ENCODE data around the gene CPA3. TPM values are rescaled to one million over a fixed set of nuclear protein-coding genes. Genes with fewer than 3 reads are reported as not detected.

CPA3 gene
- total and polyA plus RNA-seq, 9 donors = 0.89 to 22.2 (median 3.1) TPM; not detected in 3

GRCh38 chr3:148840451-148840850 lies 24.6 kb upstream of the CPA3 start:
- intact Hi-C loops (cut with DNase I) = no loop called here
- no peak overlapping the region for H3K27ac ChIP-seq
- H3K27me3 ChIP-seq = no peaks in the 10 kb centered on the region
- WGBS, 3 donors = 47 to 60% (median 48%) methylated on average over 4 of the region's 4 CpGs
- no peak for DNase-seq
- no peaks in the 10 kb centered on the region for H3K4me1 ChIP-seq (ENCODE audit: insufficient read depth)
- H3K4me3 ChIP-seq = no peak overlapping the region
- no peaks in the 10 kb centered on the region for H3K9me3 ChIP-seq
- no peak for TF ChIP-seq EP300 (IDR thresholded peaks at IDR 0.05)
- TF ChIP-seq CTCF (IDR thresholded peaks at IDR 0.05) = no peak
- TF ChIP-seq POLR2A (IDR thresholded peaks at IDR 0.05) = no peak
- no peaks in the 10 kb centered on the region for H3K36me3 ChIP-seq

- no peak for DNase-seq
These were observed 19.2 kb upstream of the CPA3 start for GRCh38 chr3:148845756-148846395.

GRCh38 chr3:148847351-148847750 lies 17.7 kb upstream of the CPA3 start:
- no peak for DNase-seq
- intact Hi-C loops (cut with DNase I) = no loop called here

More at GRCh38 chr3:148845756-148846395, 19.2 kb upstream of the CPA3 start:
- H3K36me3 ChIP-seq = no peaks in the 10 kb centered on the region
- no peaks in the 10 kb centered on the region for H3K27me3 ChIP-seq
- no peak overlapping the region for H3K4me3 ChIP-seq
- no peaks in the 10 kb centered on the region for H3K9me3 ChIP-seq
- no peak for TF ChIP-seq EP300 (IDR thresholded peaks at IDR 0.05)
- TF ChIP-seq CTCF (IDR thresholded peaks at IDR 0.05) = no peak
- TF ChIP-seq POLR2A (IDR thresholded peaks at IDR 0.05) = no peak
- no peaks in the 10 kb centered on the region for H3K4me1 ChIP-seq (ENCODE audit: insufficient read depth)
- intact Hi-C loops (cut with DNase I) = no loop called here
- H3K27ac ChIP-seq = no peak overlapping the region
- WGBS, 3 donors = 88 to 95% (median 92%) methylated on average over 2 of the region's 2 CpGs

GRCh38 chr3:148848410-148848809 lies 16.7 kb upstream of the CPA3 start:
- intact Hi-C loops (cut with DNase I) = no loop called here
- no peak overlapping the region for H3K4me3 ChIP-seq
- no peaks in the 10 kb centered on the region for H3K9me3 ChIP-seq
- H3K27me3 ChIP-seq = no peaks in the 10 kb centered on the region
- no peak for DNase-seq
- no peaks in the 10 kb centered on the region for H3K36me3 ChIP-seq
- H3K4me1 ChIP-seq (ENCODE audit: insufficient read depth) = peaks cover 2% of the 10 kb centered on the region
- 84 to 97% (median 92%) methylated on average over 1 of the region's 1 CpG for WGBS, 3 donors
- no peak overlapping the region for H3K27ac ChIP-seq
- no peak for TF ChIP-seq POLR2A (IDR thresholded peaks at IDR 0.05)
- TF ChIP-seq EP300 (IDR thresholded peaks at IDR 0.05) = no peak
- no peak for TF ChIP-seq CTCF (IDR thresholded peaks at IDR 0.05)

More at GRCh38 chr3:148847351-148847750, 17.7 kb upstream of the CPA3 start:
- Histone ChIP-seq H3K9me3 (no peaks in the 10 kb centered on the region), H3K36me3 (no peaks in the 10 kb centered on the region), H3K4me3 (no peak overlapping the region), H3K27ac (no peak overlapping the region), H3K27me3 (no peaks in the 10 kb centered on the region), H3K4me1 (ENCODE audit: insufficient read depth) (no peaks in the 10 kb centered on the region)
- no peak for TF ChIP-seq POLR2A (IDR thresholded peaks at IDR 0.05)
- TF ChIP-seq EP300 (IDR thresholded peaks at IDR 0.05) = no peak
- no peak for TF ChIP-seq CTCF (IDR thresholded peaks at IDR 0.05)
- WGBS, 3 donors = 16 to 33% (median 29%) methylated on average over 1 of the region's 1 CpG

Data from ovary (tissue), 9 donors.